ENCODE measurements around the gene PSG4.
"Not testable (repeated sequence)": the region's sequence is repeated elsewhere in the genome, so short reads cannot be mapped to it uniquely, and the experiment has no call there.

PSG4 gene

GRCh38 chr19:43205471-43206105 lies at the start of gene PSG4:
Gene PSG4, minus strand, starts transcription at chr19:43205638. Its CDS starts 102 bp downstream, at chr19:43205536.
- DNase-seq (ENCODE audit: low read depth in 1 of 2, low spot score in 1 of 2) = not testable (repeated sequence)

- not testable (repeated sequence) for DNase-seq (ENCODE audit: low read depth in 1 of 2, low spot score in 1 of 2)
Observed at GRCh38 chr19:43251428-43251827, 46.0 kb upstream of the PSG4 start.

- DNase-seq (ENCODE audit: low read depth in 1 of 2, low spot score in 1 of 2) = not testable (repeated sequence)
Observed at GRCh38 chr19:43250296-43250695, 44.9 kb upstream of the PSG4 start.

GRCh38 chr19:43248635-43249002 lies 43.2 kb upstream of the PSG4 start:
- not testable (repeated sequence) for DNase-seq (ENCODE audit: low read depth in 1 of 2, low spot score in 1 of 2)

- not testable (repeated sequence) for DNase-seq (ENCODE audit: low read depth in 1 of 2, low spot score in 1 of 2)
Observed at GRCh38 chr19:43247243-43247880, 41.9 kb upstream of the PSG4 start.

GRCh38 chr19:43245848-43246247 lies 40.4 kb upstream of the PSG4 start:
- DNase-seq (ENCODE audit: low read depth in 1 of 2, low spot score in 1 of 2) = not testable (repeated sequence)

- DNase-seq (ENCODE audit: low read depth in 1 of 2, low spot score in 1 of 2) = not testable (repeated sequence)
Observed at GRCh38 chr19:43242211-43242610, 36.8 kb upstream of the PSG4 start.

GRCh38 chr19:43238213-43238612 lies 32.8 kb upstream of the PSG4 start:
- DNase-seq (ENCODE audit: low read depth in 1 of 2, low spot score in 1 of 2) = not testable (repeated sequence)

- DNase-seq (ENCODE audit: low read depth in 1 of 2, low spot score in 1 of 2) = not testable (repeated sequence)
Observed at GRCh38 chr19:43235686-43236085, 30.2 kb upstream of the PSG4 start.

- no peak for DNase-seq (ENCODE audit: low read depth in 1 of 2, low spot score in 1 of 2)
Observed at GRCh38 chr19:43229315-43229714, 23.9 kb upstream of the PSG4 start.

GRCh38 chr19:43228730-43229129 lies 23.3 kb upstream of the PSG4 start:
- DNase-seq (ENCODE audit: low read depth in 1 of 2, low spot score in 1 of 2) = not testable (repeated sequence)

GRCh38 chr19:43226986-43227385 lies 21.5 kb upstream of the PSG4 start:
- not testable (repeated sequence) for DNase-seq (ENCODE audit: low read depth in 1 of 2, low spot score in 1 of 2)

GRCh38 chr19:43224855-43225253 lies 19.4 kb upstream of the PSG4 start:
- no peak for DNase-seq (ENCODE audit: low read depth in 1 of 2, low spot score in 1 of 2)

- DNase-seq (ENCODE audit: low read depth in 1 of 2, low spot score in 1 of 2) = not testable (repeated sequence)
Observed at GRCh38 chr19:43224201-43224854, 18.9 kb upstream of the PSG4 start.

- not testable (repeated sequence) for DNase-seq (ENCODE audit: low read depth in 1 of 2, low spot score in 1 of 2)
Observed at GRCh38 chr19:43221891-43222290, 16.5 kb upstream of the PSG4 start.

- not testable (repeated sequence) for DNase-seq (ENCODE audit: low read depth in 1 of 2, low spot score in 1 of 2)
Observed at GRCh38 chr19:43219136-43219535, 13.7 kb upstream of the PSG4 start.

GRCh38 chr19:43215881-43216280 lies 10.4 kb upstream of the PSG4 start:
- DNase-seq (ENCODE audit: low read depth in 1 of 2, low spot score in 1 of 2) = not testable (repeated sequence)

GRCh38 chr19:43207991-43208390 lies 2.6 kb upstream of the PSG4 start:
- DNase-seq (ENCODE audit: low read depth in 1 of 2, low spot score in 1 of 2) = no peak

- DNase-seq (ENCODE audit: low read depth in 1 of 2, low spot score in 1 of 2) = not testable (repeated sequence)
Observed at GRCh38 chr19:43207174-43207573, 1.7 kb upstream of the PSG4 start.

GRCh38 chr19:43203611-43204010 lies 1.8 kb downstream of the PSG4 start:
- not testable (repeated sequence) for DNase-seq (ENCODE audit: low read depth in 1 of 2, low spot score in 1 of 2)

GRCh38 chr19:43201891-43202290 lies 3.5 kb downstream of the PSG4 start:
- DNase-seq (ENCODE audit: low read depth in 1 of 2, low spot score in 1 of 2) = not testable (repeated sequence)

GRCh38 chr19:43201337-43201801 lies 4.1 kb downstream of the PSG4 start:
- DNase-seq (ENCODE audit: low read depth in 1 of 2, low spot score in 1 of 2) = not testable (repeated sequence)

Data from activated CD4-positive, alpha-beta T cell treated with anti-CD3 and anti-CD28 coated beads, Interleukin-2, amount 50 U/mL, for 24 hours (primary cell).